Hepatocyte (in vitro differentiated cells): ENCODE data around the gene KRTAP10-9. TPM values are rescaled to one million over a fixed set of nuclear protein-coding genes. Genes with fewer than 3 reads are reported as not detected.

Source experiments
- DNase-seq: peaks from one replicate; pipeline ENCODE4 v3.0.0-alpha.2; 2016; ENCODE audit warnings: low spot score
- H2AFZ ChIP-seq: fragments of 200-600 bp; sonication (generic); 2 replicates; pipeline ENCODE4 v1.6.0; 2016; ENCODE audit warnings: antibody characterized with exemption, mild to moderate bottlenecking
- H3K27ac ChIP-seq: fragments of 200-600 bp; sonication (generic); 2 replicates; pipeline ENCODE4 v1.5.1; 2016; ENCODE audit warnings: mild to moderate bottlenecking
- H3K27me3 ChIP-seq: fragments of 200-600 bp; sonication (generic); 2 replicates; pipeline ENCODE4 v1.6.1; 2016
- H3K36me3 ChIP-seq: fragments of 200-600 bp; sonication (generic); replicated peaks from 2 replicates; pipeline ENCODE4 v1.5.1; 2016; ENCODE audit warnings: low read depth; ENCODE audit not compliant: insufficient read depth
- H3K4me1 ChIP-seq: fragments of 200-600 bp; sonication (generic); 2 replicates; pipeline ENCODE4 v1.5.1; 2016; ENCODE audit warnings: mild to moderate bottlenecking, moderate library complexity; ENCODE audit not compliant: insufficient read depth
- H3K4me2 ChIP-seq: fragments of 200-600 bp; sonication (generic); 2 replicates; pipeline ENCODE4 v1.6.0; 2016
- H3K4me3 ChIP-seq: fragments of 200-600 bp; sonication (generic); 2 replicates; pipeline ENCODE4 v1.5.1; 2016; ENCODE audit warnings: mild to moderate bottlenecking
- H3K79me2 ChIP-seq: fragments of 200-600 bp; sonication (generic); 2 replicates; pipeline ENCODE4 v1.6.0; 2017; ENCODE audit warnings: mild to moderate bottlenecking
- H3K9me2 ChIP-seq: fragments of 200-600 bp; sonication (generic); replicated peaks from 2 replicates; pipeline ENCODE4 v1.6.0; 2017; ENCODE audit warnings: mild to moderate bottlenecking; ENCODE audit not compliant: insufficient read depth
- H3K9me3 ChIP-seq: fragments of 200-600 bp; sonication (generic); 2 replicates; pipeline ENCODE4 v1.5.1; 2016; ENCODE audit warnings: low read depth, mild to moderate bottlenecking
- H4K20me1 ChIP-seq: fragments of 200-600 bp; sonication (generic); 2 replicates; pipeline ENCODE4 v1.6.0; 2016; ENCODE audit warnings: mild to moderate bottlenecking; ENCODE audit not compliant: insufficient read depth, poor library complexity, severe bottlenecking
- EZH2 ChIP-seq: fragments of 200-600 bp; sonication (generic); IDR thresholded peaks from 2 replicates; pipeline ENCODE4 v1.6.1; 2016; ENCODE audit warnings: antibody characterized with exemption, mild to moderate bottlenecking, borderline replicate concordance
- EZH2phosphoT487 ChIP-seq: fragments of 200-600 bp; sonication (generic); IDR thresholded peaks from one replicate; pipeline ENCODE4 v1.6.1; 2018; ENCODE audit warnings: antibody characterized with exemption, mild to moderate bottlenecking, low read depth, moderate library complexity; ENCODE audit not compliant: unreplicated experiment, severe bottlenecking
- WGBS: methylation state at CpG from one replicate; pipeline ENCODE4 v1.1.6; 2016; ENCODE audit warnings: low lambda C conversion rate; ENCODE audit errors: missing lambda C conversion rate; 5-methylcytosine and 5-hydroxymethylcytosine counted together
- polyA plus RNA-seq: library from polyadenylated mRNA; unstranded; fragments of >200 nt; fragmentation: Nextera tagmentation; extraction: Ambion mirVana; gene quantifications from 2 replicates; pipeline ENCODE4 v1.2.1, GENCODE V29; 2016
- total RNA-seq: library from RNA; depleted of rRNA; stranded (reverse); fragments of >200 nt; gene quantifications from 2 replicates; pipeline ENCODE4 v1.2.3, GENCODE V29; 2014
- TF ChIP-seq, protein P1 (sequence below): fragments of 200-600 bp; sonication (generic); IDR thresholded peaks from 2 replicates; pipeline ENCODE4 v1.5.1; 2016; ENCODE audit warnings: antibody characterized with exemption, mild to moderate bottlenecking; ENCODE audit not compliant: poor library complexity

KRTAP10-9 gene
- total and polyA plus RNA-seq, 2 experiments from 2014 or later: not detected

DNA sequence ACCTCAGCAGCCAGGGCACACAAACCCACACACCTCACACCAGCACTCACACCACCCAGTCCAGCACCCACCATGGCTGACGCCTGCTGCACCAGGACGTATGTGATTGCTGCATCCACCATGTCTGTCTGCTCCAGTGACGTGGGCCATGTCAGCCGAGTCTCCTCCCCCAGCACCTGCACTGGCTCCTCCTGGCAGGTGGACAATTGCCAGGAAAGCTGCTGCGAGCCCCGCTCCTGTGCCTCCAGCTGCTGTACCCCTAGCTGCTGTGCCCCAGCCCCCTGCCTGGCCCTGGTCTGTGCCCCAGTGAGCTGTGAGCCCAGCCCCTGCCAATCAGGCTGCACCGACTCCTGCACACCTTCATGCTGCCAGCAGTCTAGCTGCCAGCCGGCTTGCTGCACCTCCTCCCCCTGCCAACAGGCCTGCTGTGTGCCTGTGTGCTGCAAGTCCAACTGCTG lies 14.8 kb upstream of the KRTAP10-9 start, which contains the start of gene KRTAP10-8:
TSS of gene KRTAP10-8 (plus strand) at position 51 of the 458 bp plus-strand sequence. CDS start at position 73, 22 bp downstream.
- no peaks in the 10 kb centered on the region for H3K4me1 ChIP-seq
- no peak within 1 kb of the TSS for H3K4me3 ChIP-seq
- H3K27ac ChIP-seq: no peak within 1 kb of the TSS
- no peak within 1 kb of the TSS for H3K4me2 ChIP-seq
- no peaks in the 10 kb centered on the region for H3K9me3 ChIP-seq
- H3K79me2 ChIP-seq: no peaks in the 10 kb centered on the region
- no peaks in the 10 kb centered on the region for H3K27me3 ChIP-seq
- H3K9me2 ChIP-seq: no peaks in the 10 kb centered on the region
- no peak for DNase-seq
- WGBS: 95% methylated on average over 8 of the region's 8 CpGs
- TF ChIP-seq EZH2phosphoT487 (no peak), EZH2 (no peak)
- TF ChIP-seq, protein P1, sequence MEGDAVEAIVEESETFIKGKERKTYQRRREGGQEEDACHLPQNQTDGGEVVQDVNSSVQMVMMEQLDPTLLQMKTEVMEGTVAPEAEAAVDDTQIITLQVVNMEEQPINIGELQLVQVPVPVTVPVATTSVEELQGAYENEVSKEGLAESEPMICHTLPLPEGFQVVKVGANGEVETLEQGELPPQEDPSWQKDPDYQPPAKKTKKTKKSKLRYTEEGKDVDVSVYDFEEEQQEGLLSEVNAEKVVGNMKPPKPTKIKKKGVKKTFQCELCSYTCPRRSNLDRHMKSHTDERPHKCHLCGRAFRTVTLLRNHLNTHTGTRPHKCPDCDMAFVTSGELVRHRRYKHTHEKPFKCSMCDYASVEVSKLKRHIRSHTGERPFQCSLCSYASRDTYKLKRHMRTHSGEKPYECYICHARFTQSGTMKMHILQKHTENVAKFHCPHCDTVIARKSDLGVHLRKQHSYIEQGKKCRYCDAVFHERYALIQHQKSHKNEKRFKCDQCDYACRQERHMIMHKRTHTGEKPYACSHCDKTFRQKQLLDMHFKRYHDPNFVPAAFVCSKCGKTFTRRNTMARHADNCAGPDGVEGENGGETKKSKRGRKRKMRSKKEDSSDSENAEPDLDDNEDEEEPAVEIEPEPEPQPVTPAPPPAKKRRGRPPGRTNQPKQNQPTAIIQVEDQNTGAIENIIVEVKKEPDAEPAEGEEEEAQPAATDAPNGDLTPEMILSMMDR: no peak
- H3K36me3 ChIP-seq: no peaks in the 10 kb centered on the region
- H2AFZ ChIP-seq: no peak within 1 kb of the TSS
- no peaks in the 10 kb centered on the region for H4K20me1 ChIP-seq

DNA sequence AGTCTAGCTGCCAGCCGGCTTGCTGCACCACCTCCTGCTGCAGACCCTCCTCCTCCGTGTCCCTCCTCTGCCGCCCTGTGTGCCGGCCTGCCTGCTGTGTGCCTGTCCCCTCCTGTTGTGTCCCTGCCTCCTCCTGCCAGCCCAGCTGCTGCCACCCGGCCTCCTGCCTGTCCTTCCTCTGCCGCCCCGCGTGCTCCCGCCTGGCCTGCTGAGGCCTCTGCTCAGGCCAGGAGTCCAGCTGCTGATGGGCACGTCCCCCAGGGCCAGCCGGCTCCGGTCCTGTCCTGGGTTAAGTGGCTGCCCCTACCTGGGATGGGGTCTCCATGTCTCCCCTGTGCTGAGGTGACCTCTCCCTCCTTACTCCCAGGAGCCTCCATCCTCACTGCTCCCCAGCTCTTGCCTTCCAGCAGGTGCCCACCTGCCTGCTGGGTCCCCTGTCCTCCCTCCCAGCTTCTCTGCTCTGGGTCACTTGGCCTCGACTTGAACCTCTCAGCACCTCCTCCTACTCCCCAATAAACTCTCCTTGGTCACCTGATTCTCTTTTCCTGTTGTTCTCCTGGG lies 14.1 kb upstream of the KRTAP10-9 start:
- no peak overlapping the region for H2AFZ ChIP-seq
- no peak for DNase-seq
- H3K27me3 ChIP-seq: no peaks in the 10 kb centered on the region
- TF ChIP-seq EZH2 (no peak), EZH2phosphoT487 (no peak)
- TF ChIP-seq, protein P1: no peak
- H3K4me3 ChIP-seq: no peak overlapping the region
- H3K4me1 ChIP-seq: no peaks in the 10 kb centered on the region
- no peaks in the 10 kb centered on the region for H3K9me3 ChIP-seq
- 94% methylated on average over 12 of the region's 13 CpGs for WGBS
- no peak overlapping the region for H3K4me2 ChIP-seq
- no peak overlapping the region for H3K27ac ChIP-seq
- no peaks in the 10 kb centered on the region for H4K20me1 ChIP-seq
- H3K79me2 ChIP-seq: no peaks in the 10 kb centered on the region
- H3K36me3 ChIP-seq: no peaks in the 10 kb centered on the region
- H3K9me2 ChIP-seq: no peaks in the 10 kb centered on the region

DNA sequence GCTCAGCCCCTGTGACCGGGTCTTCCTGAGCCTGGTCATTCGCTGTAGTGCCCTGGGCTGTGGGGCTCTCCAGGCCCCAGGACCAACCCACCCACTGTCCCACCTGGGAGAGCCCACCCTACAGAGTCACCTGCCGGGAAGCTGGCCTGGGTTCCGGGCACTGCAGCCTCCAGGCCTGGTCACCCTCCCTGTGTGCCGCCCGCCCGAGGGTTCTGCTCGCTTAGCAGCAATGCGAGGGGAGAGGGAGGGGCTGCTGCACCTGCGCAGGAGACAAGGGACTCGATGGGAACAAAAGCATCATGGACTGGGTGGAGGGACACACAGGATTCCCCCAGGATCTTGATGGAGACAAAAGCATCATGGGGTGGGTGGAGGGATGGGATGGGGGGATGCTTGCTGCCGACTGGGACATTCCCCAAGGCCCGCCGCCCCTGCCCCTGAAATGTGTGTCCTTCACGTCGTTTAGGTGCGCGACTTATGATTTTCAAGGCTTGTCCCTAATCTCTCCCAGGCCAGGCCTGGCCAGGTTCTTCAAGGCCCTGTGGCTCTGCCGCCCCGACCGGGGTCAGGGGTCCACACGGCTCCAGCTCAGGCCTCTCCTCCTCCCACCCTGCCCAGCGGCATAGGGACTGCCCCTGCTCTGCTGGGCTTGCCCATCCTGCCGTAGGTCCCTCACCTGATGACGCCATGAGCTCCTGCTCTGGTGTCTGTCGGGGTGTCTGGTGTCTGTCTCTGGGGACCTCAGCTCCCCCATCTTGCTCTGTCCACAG lies 13.3 kb upstream of the KRTAP10-9 start:
- Histone ChIP-seq H3K27me3 (no peaks in the 10 kb centered on the region), H4K20me1 (no peaks in the 10 kb centered on the region), H3K4me2 (no peak overlapping the region), H3K36me3 (no peaks in the 10 kb centered on the region), H3K9me3 (no peaks in the 10 kb centered on the region), H2AFZ (no peak overlapping the region), H3K4me1 (no peaks in the 10 kb centered on the region), H3K9me2 (no peaks in the 10 kb centered on the region), H3K79me2 (no peaks in the 10 kb centered on the region), H3K27ac (no peak overlapping the region), H3K4me3 (no peak overlapping the region)
- no peak for TF ChIP-seq EZH2phosphoT487
- TF ChIP-seq, protein P1: no peak
- WGBS: 94% methylated on average over 26 of the region's 26 CpGs
- DNase-seq: no peak
